Measurements from ENCODE around the gene TRIM17. TPM values are rescaled to one million over a fixed set of nuclear protein-coding genes. Genes with fewer than 3 reads are reported as not detected.
A peak's percentile ranks its signal among the peaks of the same experiment; 100 is the strongest.

The TRIM17 gene
- total and polyA plus RNA-seq, 9 of the 15 experiments (the other 6 are each of a cell fraction or from before 2014, with no cell fraction given), result not detected

DNA sequence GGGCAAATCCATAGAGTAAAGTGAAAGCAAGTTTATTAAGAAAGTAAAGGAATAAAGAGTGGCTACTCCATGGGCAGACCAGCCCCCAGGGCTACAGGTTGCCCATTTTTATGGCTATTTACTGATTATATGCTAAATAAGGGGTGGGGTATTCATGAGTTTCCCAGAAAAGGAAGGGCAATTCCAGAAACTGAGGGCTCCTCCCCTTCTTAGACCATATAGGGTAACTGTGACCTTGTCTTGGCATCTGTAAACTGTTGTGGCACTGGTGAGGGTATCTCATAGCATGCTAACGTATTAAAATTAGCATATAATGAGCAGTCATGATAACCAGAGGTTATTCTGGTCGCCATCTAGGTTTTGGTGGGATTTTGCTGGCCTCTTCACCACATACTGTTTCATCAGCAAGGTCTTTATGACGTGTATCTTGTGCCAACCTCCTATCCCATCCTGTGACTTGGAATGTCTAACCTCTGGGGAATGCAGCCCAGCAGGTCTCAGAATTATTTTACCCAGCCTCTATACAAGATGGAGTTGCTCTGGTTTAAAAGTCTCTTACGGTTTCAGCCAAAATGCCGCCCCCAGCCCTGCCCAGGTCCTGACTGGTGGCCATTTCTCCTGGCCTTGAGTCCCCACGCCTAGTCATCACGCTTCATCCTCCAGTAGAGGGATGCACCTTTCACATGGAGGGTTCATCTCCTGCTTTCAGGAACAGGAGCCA is 982 bp upstream of the TRIM17 start (continued):
- TF ChIP-seq, protein P1, sequence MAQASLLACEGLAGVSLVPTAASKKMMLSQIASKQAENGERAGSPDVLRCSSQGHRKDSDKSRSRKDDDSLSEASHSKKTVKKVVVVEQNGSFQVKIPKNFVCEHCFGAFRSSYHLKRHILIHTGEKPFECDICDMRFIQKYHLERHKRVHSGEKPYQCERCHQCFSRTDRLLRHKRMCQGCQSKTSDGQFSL (CRISPR knock-in tag; IDR thresholded peaks at IDR 0.05), result no peak
- TF ChIP-seq, protein P1 (tag; IDR thresholded peaks at IDR 0.05), result 0 out of 4 replicates have a peak, but pooled peaks of 1 of the 2 experiments have one; percentile 62
- TF ChIP-seq ZNF79 (CRISPR knock-in tag; IDR thresholded peaks at IDR 0.05; ENCODE audit: low read depth) (no peak), RFX5 (IDR thresholded peaks at IDR 0.05; ENCODE audit: low read depth, low read length) (no peak), ZNF263 (CRISPR knock-in tag; IDR thresholded peaks at IDR 0.05; ENCODE audit: borderline replicate concordance) (no peak), ZNF780A (CRISPR knock-in tag; IDR thresholded peaks at IDR 0.05) (no peak), DMBX1 (CRISPR knock-in tag; IDR thresholded peaks at IDR 0.05; ENCODE audit: borderline replicate concordance) (peak; percentile 89), FIP1L1 (IDR thresholded peaks at IDR 0.05; ENCODE audit: low read depth, low read length, poor library complexity, severe bottlenecking) (no peak), CXXC5 (CRISPR knock-in tag; IDR thresholded peaks at IDR 0.05) (0 out of 2 replicates have a peak, but pooled peaks have one; percentile 30), ZNF311 (CRISPR knock-in tag; IDR thresholded peaks at IDR 0.05) (peak; percentile 94), NFIX (CRISPR knock-in tag; IDR thresholded peaks at IDR 0.05; ENCODE audit: low read depth) (no peak), RBM22 (IDR thresholded peaks at IDR 0.05; ENCODE audit: low read depth, low read length, poor library complexity, severe bottlenecking) (no peak), C11orf30 (IDR thresholded peaks at IDR 0.05; ENCODE audit: low read depth) (no peak), HCFC1 (IDR thresholded peaks at IDR 0.05; ENCODE audit: low read depth, low read length) (no peak), PURB (CRISPR knock-in tag; IDR thresholded peaks at IDR 0.05; ENCODE audit: low read depth) (no peak), ZNF121 (CRISPR knock-in tag; conservative IDR thresholded peaks at IDR 0.05) (no peak), ZNF124 (CRISPR knock-in tag; IDR thresholded peaks at IDR 0.05) (no peak), XRCC3 (IDR thresholded peaks at IDR 0.05) (no peak), MEF2A (IDR thresholded peaks at IDR 0.05; ENCODE audit: control insufficient read depth, low read depth, low read length) (no peak)
- TF ChIP-seq, protein P2, sequence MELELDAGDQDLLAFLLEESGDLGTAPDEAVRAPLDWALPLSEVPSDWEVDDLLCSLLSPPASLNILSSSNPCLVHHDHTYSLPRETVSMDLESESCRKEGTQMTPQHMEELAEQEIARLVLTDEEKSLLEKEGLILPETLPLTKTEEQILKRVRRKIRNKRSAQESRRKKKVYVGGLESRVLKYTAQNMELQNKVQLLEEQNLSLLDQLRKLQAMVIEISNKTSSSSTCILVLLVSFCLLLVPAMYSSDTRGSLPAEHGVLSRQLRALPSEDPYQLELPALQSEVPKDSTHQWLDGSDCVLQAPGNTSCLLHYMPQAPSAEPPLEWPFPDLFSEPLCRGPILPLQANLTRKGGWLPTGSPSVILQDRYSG (tag; conservative IDR thresholded peaks at IDR 0.05; ENCODE audit: low read depth), result peak; percentile 87
- TF ChIP-seq, protein P3, sequence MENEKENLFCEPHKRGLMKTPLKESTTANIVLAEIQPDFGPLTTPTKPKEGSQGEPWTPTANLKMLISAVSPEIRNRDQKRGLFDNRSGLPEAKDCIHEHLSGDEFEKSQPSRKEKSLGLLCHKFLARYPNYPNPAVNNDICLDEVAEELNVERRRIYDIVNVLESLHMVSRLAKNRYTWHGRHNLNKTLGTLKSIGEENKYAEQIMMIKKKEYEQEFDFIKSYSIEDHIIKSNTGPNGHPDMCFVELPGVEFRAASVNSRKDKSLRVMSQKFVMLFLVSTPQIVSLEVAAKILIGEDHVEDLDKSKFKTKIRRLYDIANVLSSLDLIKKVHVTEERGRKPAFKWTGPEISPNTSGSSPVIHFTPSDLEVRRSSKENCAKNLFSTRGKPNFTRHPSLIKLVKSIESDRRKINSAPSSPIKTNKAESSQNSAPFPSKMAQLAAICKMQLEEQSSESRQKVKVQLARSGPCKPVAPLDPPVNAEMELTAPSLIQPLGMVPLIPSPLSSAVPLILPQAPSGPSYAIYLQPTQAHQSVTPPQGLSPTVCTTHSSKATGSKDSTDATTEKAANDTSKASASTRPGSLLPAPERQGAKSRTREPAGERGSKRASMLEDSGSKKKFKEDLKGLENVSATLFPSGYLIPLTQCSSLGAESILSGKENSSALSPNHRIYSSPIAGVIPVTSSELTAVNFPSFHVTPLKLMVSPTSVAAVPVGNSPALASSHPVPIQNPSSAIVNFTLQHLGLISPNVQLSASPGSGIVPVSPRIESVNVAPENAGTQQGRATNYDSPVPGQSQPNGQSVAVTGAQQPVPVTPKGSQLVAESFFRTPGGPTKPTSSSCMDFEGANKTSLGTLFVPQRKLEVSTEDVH (IDR thresholded peaks at IDR 0.05; ENCODE audit: low read depth, partially characterized antibody), result no peak
- TF ChIP-seq, protein P4, sequence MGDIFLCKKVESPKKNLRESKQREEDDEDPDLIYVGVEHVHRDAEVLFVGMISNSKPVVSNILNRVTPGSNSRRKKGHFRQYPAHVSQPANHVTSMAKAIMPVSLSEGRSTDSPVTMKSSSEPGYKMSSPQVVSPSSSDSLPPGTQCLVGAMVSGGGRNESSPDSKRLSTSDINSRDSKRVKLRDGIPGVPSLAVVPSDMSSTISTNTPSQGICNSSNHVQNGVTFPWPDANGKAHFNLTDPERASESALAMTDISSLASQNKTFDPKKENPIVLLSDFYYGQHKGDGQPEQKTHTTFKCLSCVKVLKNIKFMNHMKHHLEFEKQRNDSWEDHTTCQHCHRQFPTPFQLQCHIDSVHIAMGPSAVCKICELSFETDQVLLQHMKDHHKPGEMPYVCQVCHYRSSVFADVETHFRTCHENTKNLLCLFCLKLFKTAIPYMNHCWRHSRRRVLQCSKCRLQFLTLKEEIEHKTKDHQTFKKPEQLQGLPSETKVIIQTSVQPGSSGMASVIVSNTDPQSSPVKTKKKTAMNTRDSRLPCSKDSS (IDR thresholded peaks at IDR 0.05; ENCODE audit: low read depth, partially characterized antibody), result no peak

All from K562 (cell line).